Measurements from ENCODE around the gene ZFX.

ZFX gene

DNA sequence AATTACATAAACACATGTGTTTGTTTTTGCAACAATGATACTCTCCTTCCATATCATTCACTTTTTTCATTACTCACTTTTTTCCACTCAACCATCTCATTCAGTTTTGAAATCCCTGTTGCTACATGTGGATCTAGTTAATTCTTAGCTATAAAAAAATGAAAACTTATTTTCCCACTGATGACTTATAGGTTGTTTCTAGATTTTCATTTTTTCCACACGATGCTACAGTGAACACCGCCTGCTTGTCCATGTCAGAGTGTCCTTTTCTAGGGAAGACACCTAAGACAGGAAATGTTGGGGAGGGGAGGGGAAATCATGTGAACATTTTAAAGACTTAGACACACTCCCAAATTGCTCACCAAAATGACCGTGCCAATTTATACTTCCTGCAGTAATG, 94.2 kb downstream of the ZFX start:
- Histone ChIP-seq H3K4me3 (no peak overlapping the region), H3K27ac (peak overlapping the region in 1 of 2 donors; percentile 39)
- TF ChIP-seq, protein P1, sequence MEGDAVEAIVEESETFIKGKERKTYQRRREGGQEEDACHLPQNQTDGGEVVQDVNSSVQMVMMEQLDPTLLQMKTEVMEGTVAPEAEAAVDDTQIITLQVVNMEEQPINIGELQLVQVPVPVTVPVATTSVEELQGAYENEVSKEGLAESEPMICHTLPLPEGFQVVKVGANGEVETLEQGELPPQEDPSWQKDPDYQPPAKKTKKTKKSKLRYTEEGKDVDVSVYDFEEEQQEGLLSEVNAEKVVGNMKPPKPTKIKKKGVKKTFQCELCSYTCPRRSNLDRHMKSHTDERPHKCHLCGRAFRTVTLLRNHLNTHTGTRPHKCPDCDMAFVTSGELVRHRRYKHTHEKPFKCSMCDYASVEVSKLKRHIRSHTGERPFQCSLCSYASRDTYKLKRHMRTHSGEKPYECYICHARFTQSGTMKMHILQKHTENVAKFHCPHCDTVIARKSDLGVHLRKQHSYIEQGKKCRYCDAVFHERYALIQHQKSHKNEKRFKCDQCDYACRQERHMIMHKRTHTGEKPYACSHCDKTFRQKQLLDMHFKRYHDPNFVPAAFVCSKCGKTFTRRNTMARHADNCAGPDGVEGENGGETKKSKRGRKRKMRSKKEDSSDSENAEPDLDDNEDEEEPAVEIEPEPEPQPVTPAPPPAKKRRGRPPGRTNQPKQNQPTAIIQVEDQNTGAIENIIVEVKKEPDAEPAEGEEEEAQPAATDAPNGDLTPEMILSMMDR (IDR thresholded peaks at IDR 0.05), result no peak
- no peak for DNase-seq (ENCODE audit: low spot score)

DNA sequence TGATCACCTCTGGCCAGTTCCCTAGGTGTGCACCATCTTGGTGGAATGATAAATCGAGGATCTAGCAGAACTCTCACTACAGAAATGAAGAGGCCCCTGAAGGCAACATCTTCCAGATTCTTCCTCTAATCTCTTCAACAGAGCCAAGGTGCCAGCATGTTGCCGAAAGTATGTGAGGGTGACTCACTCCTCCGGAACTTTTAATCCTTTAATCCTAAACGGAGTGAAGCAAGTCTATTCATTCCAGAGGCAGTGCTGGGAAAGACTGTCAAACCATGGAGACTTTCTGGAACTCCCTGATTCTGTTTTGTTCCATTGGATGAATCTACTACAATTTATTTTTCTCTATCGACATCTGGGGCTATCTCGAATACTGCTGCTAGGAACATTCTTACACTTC, 95.7 kb downstream of the ZFX start:
- Histone ChIP-seq H3K4me3 (no peak overlapping the region), H3K27ac (no peak overlapping the region)
- TF ChIP-seq, protein P1 (IDR thresholded peaks at IDR 0.05), result no peak
- DNase-seq (ENCODE audit: low spot score), result no peak

DNA sequence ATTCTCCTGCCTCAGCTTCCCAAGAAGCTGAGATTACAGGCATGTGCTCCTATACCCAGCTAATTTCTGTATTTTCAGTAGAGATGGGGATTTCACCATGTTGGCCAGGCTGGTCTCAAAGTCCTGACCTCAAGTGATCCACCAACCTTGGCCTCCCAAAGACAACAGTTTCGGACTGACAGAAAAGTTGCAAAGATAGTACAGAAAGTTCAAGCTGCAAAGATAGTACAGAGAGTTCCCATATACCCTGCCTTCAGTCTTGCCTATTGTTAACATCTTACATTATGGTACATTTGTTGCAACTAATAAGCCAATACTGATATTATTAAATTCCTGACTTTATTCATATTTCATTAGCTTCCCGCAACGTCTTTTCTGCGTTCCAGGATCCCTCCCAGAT, 98.5 kb downstream of the ZFX start:
- DNase-seq (ENCODE audit: low spot score), result no peak
- H3K27ac ChIP-seq, result no peak overlapping the region
- no peak overlapping the region for H3K4me3 ChIP-seq
- TF ChIP-seq, protein P1 (IDR thresholded peaks at IDR 0.05), result no peak

DNA sequence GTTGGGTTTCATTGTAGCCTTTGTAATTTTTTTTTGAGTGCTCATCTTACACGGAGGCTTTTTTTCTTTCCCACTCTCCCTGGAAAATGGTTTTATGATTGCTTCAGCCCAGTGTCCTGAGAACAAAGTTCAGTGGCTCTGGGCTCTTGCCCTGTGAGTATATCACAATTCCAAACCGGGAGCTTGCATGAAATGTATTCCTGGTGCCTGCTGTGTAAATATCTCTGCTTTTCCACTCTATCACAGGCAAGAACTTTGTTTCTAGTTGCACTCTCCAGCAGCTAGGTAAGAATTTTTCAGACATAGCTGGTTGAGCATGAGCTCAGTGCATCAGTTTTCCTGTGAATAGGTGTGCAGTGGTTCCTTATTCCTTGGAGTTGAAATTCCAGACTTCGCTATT, 103.5 kb downstream of the ZFX start:
- Histone ChIP-seq H3K4me3 (no peak overlapping the region), H3K27ac (no peak overlapping the region)
- DNase-seq (ENCODE audit: low spot score), result no peak
- TF ChIP-seq, protein P1 (IDR thresholded peaks at IDR 0.05), result no peak

DNA sequence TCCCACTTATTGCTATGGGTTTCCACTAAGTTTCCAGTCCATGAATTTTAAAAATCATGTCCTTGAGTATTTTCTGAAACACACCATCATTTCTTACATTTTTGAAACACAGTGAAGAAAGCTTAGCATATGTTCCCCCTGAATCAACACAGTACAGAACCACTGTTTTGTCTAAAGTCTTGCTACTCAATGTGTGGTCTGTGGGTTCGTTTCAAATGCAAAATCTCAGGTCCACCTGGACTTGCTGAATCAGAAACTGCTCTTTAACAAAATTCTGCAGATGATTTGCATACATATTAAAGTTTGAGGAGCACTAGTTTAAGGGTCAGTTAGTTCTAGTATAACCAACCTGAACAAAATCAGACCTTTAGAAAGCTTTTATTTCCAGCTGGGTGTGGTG, 103.9 kb downstream of the ZFX start:
- TF ChIP-seq, protein P1 (IDR thresholded peaks at IDR 0.05), result no peak
- Histone ChIP-seq H3K4me3 (no peak overlapping the region), H3K27ac (no peak overlapping the region)
- DNase-seq (ENCODE audit: low spot score), result no peak

DNA sequence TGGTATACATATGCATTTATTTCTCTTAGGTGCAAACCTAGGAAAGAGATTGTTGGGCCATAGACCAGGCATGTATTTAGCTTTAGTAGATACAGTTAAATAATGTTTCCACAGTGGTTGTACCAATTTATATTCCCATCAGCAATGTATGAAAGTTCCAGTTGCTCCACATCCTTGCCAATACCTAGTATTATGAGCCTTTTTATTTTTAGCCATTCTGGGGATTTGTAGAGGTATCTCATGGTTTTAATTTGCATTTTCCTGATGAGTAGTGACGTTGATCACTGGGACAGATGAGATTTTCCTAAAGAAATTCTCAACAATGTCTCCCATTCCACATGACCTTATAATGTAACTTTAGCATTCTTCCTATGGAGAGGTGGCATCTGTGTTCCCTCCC, 107.5 kb downstream of the ZFX start:
- no peak overlapping the region for H3K27ac ChIP-seq
- no peak for DNase-seq (ENCODE audit: low spot score)
- H3K4me3 ChIP-seq, result no peak overlapping the region
- TF ChIP-seq, protein P1 (IDR thresholded peaks at IDR 0.05), result no peak

DNA sequence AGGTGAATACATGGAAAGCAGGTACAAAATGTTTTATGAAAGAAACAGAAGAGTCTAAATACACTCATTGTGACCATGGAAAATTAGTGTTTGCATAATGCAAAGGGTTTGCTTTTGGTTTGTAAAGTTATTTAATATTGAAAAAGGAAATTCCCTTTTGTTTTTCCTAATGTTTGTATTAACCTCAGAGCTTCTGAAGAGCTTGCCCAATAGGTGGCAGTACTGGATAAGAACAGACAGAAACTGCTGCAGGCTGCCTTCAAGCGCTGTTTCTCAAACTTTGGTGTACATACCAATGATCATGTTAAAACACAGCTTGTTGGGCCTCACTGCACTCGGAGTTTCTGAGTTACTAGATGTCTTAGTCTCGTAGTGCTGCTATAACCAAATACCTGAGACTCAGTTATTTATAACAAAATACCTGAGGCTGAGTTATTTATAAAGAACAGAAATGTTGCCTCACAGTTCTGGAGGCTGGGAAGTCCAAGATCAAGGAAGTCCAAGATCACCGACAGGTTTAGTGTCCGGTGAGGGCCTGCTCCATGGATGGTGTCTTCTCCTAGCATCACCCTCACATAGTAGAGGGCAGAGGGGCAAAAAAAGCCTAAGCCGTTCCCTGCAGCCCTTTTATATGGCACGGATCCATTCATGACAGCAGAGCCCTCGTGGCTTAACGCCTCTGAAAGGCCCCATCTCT, 110.2 kb downstream of the ZFX start:
- Histone ChIP-seq H3K4me3 (no peak overlapping the region), H3K27ac (no peak overlapping the region)
- TF ChIP-seq, protein P1 (IDR thresholded peaks at IDR 0.05), result peak; percentile 29
- DNase-seq (ENCODE audit: low spot score), result no peak

All from coronary artery (tissue), 2 donors.